K562 (cell line): ENCODE results near the gene ANKRD13D. TPM values are rescaled to one million over a fixed set of nuclear protein-coding genes. Genes with fewer than 3 reads are reported as not detected.
A peak's percentile ranks its signal among the peaks of the same experiment; 100 is the strongest.

ENCODE experiments used
- ATAC-seq: fragments of 200-7000 bp; cut with Tn5 transposase; 3 replicates; pipeline ENCODE4 v1.9.1; 2020; ENCODE audit warnings: moderate library complexity
- BruUV-seq: library from RNA; stranded (reverse); fragments of 400-500 nt; replicated peaks from 2 replicates; lab custom pipeline; 2021; lab: Mats Ljungman, UMichigan
- CTCF ChIA-PET: fragments of 300-600 bp; formaldehyde crosslinking; extraction: SDS; loops from one replicate; lab custom pipeline; 2021; ENCODE audit warnings: low intra/inter-chr PET ratio; lab: Yijun Ruan, JAX
- POLR2A ChIA-PET: fragments of 300-600, 350-650 bp; sonication (Branson Sonifier 250); formaldehyde crosslinking; extraction: SDS; loops from one replicate; lab custom pipeline; 2021; ENCODE audit warnings: antibody characterized with exemption, inconsistent platforms; lab: Yijun Ruan, JAX
- DNase-seq, 4 experiments: peaks; one replicate each; pipeline versions ENCODE4 v3.0.0 to v3.0.0-alpha.2; 2011 to 2018; ENCODE audit warnings: low spot score in 3 of 4, mixed read lengths in 3 of 4; ENCODE audit errors: extremely low read depth in 1 of 4
- FAIRE-seq: peaks from 2 replicates; lab custom pipeline; 2011; peaks lifted over from hg19 to GRCh38; lab: Jason Lieb, UNC
- H2AFZ ChIP-seq: 2 replicates; pipeline ENCODE4 v1.6.0; 2011; ENCODE audit warnings: low read depth, low read length, control low read depth, inconsistent platforms
- H3K27ac ChIP-seq: fragments of 200-600 bp; 3 replicates; pipeline ENCODE4 v1.8.0; 2011; ENCODE audit warnings: low read depth, mild to moderate bottlenecking, control low read depth, inconsistent platforms, low read length, moderate library complexity, mixed read lengths; ENCODE audit errors: extremely low read depth
- H3K27me3 ChIP-seq, 2 experiments: fragments of 300-600 bp in 1 of 2; 2 replicates in 1 of 2; 3 replicates in 1 of 2; pipeline versions ENCODE4 v1.6.0 to v1.8.0; 2011; ENCODE audit warnings: inconsistent platforms in 2 of 2, low read length in 2 of 2, mild to moderate bottlenecking in 1 of 2, mixed read lengths in 1 of 2, moderate library complexity in 1 of 2; ENCODE audit not compliant: control insufficient read depth in 2 of 2, insufficient read depth in 2 of 2
- H3K36me3 ChIP-seq: fragments of 300-600 bp; 3 replicates; pipeline ENCODE4 v1.8.0; 2011; ENCODE audit warnings: mild to moderate bottlenecking, low read length, inconsistent platforms; ENCODE audit not compliant: control insufficient read depth, insufficient read depth
- H3K4me1 ChIP-seq, 2 experiments: fragments of 200-600 bp in 1 of 2; replicated peaks in 1 of 2; 2 replicates in 1 of 2; 3 replicates in 1 of 2; pipeline versions ENCODE4 v1.5.1 to v1.8.0; 2011; ENCODE audit warnings: inconsistent platforms in 2 of 2, low read length in 2 of 2, mild to moderate bottlenecking in 1 of 2, mixed read lengths in 1 of 2, moderate library complexity in 1 of 2; ENCODE audit not compliant: control insufficient read depth in 2 of 2, insufficient read depth in 2 of 2
- H3K4me2 ChIP-seq: 2 replicates; pipeline ENCODE4 v1.6.1; 2011; ENCODE audit warnings: low read length, control low read depth, inconsistent platforms, mixed read lengths; ENCODE audit not compliant: insufficient read depth
- H3K4me3 ChIP-seq: fragments of 200-600 bp; sonication (generic), shearing (Covaris generic); 2 replicates; pipeline ENCODE4 v1.5.1; 2016; ENCODE audit warnings: control low read depth, inconsistent platforms
- H3K79me2 ChIP-seq: fragments of 200-600 bp; 3 replicates; pipeline ENCODE4 v1.8.0; 2011; ENCODE audit warnings: low read length, inconsistent platforms; ENCODE audit not compliant: control insufficient read depth, insufficient read depth
- H3K9ac ChIP-seq, 2 experiments: 2 replicates each; pipeline versions ENCODE4 v1.6.0 to v1.6.1; 2011; ENCODE audit warnings: low read depth in 2 of 2, low read length in 2 of 2, control low read depth in 1 of 2, inconsistent platforms in 1 of 2, mild to moderate bottlenecking in 1 of 2, mixed read lengths in 1 of 2; ENCODE audit not compliant: insufficient read depth in 1 of 2
- H3K9me1 ChIP-seq: one replicate; pipeline ENCODE4 v1.6.0; 2011; ENCODE audit warnings: inconsistent platforms, mild to moderate bottlenecking, low read length, moderate library complexity; ENCODE audit not compliant: control insufficient read depth, insufficient read depth
- H3K9me3 ChIP-seq: replicated peaks from 2 replicates; pipeline ENCODE4 v1.5.1; 2011; ENCODE audit warnings: low read depth, low read length, inconsistent platforms; ENCODE audit not compliant: control insufficient read depth, insufficient read depth
- H4K20me1 ChIP-seq: replicated peaks from 2 replicates; pipeline ENCODE4 v1.6.1; 2011; ENCODE audit warnings: low read length, inconsistent platforms, mixed read lengths; ENCODE audit not compliant: control insufficient read depth, insufficient read depth
- CBFA2T3 ChIP-seq: fragments of 450-650 bp; IDR thresholded peaks from 2 replicates; pipeline ENCODE4 v1.6.1; 2017
- DDX20 ChIP-seq: fragments of 450-650 bp; IDR thresholded peaks from 2 replicates; pipeline ENCODE4 v1.6.1; 2016; ENCODE audit warnings: missing genetic modification characterization, low read depth, mild to moderate bottlenecking, missing compliant biosample characterization, moderate library complexity
- POLR2H ChIP-seq: IDR thresholded peaks from 2 replicates; pipeline ENCODE4 v1.6.1; 2016; ENCODE audit warnings: missing genetic modification characterization, low read depth, mild to moderate bottlenecking, control low read depth, missing compliant biosample characterization, moderate library complexity
- TEAD1 ChIP-seq, 2 experiments: fragments of 450-650 bp in 1 of 2; sonication (generic) in 1 of 2; formaldehyde crosslinking; IDR thresholded peaks; 2 replicates each; pipeline versions ENCODE4 v1.4.0 to v1.8.0; 2020 to 2022; ENCODE audit warnings: mild to moderate bottlenecking in 2 of 2, missing genetic modification reagents in 1 of 2
- TEAD4 ChIP-seq, 2 experiments: sonication (generic) in 1 of 2; formaldehyde crosslinking in 1 of 2; IDR thresholded peaks; 2 replicates each; pipeline versions ENCODE4 v1.6.1 to v1.8.0; 2012 to 2022; ENCODE audit warnings: borderline replicate concordance in 1 of 2, inconsistent platforms in 1 of 2, low read length in 1 of 2, mild to moderate bottlenecking in 1 of 2, missing genetic modification reagents in 1 of 2
- ZBTB12 ChIP-seq: fragments of 250-450 bp; sonication (Bioruptor Pico); IDR thresholded peaks from 2 replicates; pipeline ENCODE4 v1.4.0; 2020
- WGBS: fragments of 100-300 bp; shearing (Covaris generic); methylation state at CpG from one replicate; pipeline ENCODE4 v1.1.6; 2016; ENCODE audit warnings: low coverage, mixed read lengths; ENCODE audit not compliant: insufficient coverage; ENCODE audit errors: missing lambda C conversion rate; 5-methylcytosine and 5-hydroxymethylcytosine counted together
- in situ Hi-C: fragments of 300-500 bp; cut with MboI; formaldehyde crosslinking; loops from 4 replicates; pipeline ENCODE4 v1.15.0; 2018; ENCODE audit warnings: inconsistent platforms, mixed read lengths
- intact Hi-C: fragments of 100-400 bp; cut with micrococcal nuclease; formaldehyde crosslinking; loops from 2 replicates; pipeline ENCODE4 v1.14.2; 2022
- polyA plus RNA-seq, 8 experiments: library from polyadenylated mRNA; depleted of rRNA in 4 of 8; stranded (reverse) in 5 of 8; unstranded in 3 of 8; fragments of >200 nt; fragmentation: Nextera tagmentation in 2 of 8; fragmentation: Illumina TruSeq in 1 of 8; extraction: Ambion mirVana in 2 of 8; extraction: Trizol in 1 of 8; gene quantifications; 2 replicates each; pipeline versions ENCODE4 v1.2.1 to v1.2.3, GENCODE V29; 2011 to 2014; ENCODE audit warnings: inconsistent platforms in 1 of 8, missing spikeins in 1 of 8
- total RNA-seq, 7 experiments: library from RNA; depleted of rRNA in 6 of 7; stranded (reverse); fragments of >200 nt in 6 of 7; fragmentation: Illumina TruSeq in 2 of 7; extraction: Trizol in 2 of 7; gene quantifications; 2 replicates each; pipeline versions ENCODE4 v1.2.1 to v1.2.3, GENCODE V29; 2011 to 2021; ENCODE audit warnings: low replicate concordance in 1 of 7

The ANKRD13D gene
- total and polyA plus RNA-seq, 9 of the 15 experiments (the other 6 are each of a cell fraction or from before 2014, with no cell fraction given), result 0.94 to 40.9 (median 22.4) TPM

GRCh38 chr11:67308031-67308866 lies 19.1 kb downstream of the ANKRD13D start (continued):
- TF ChIP-seq DDX20 (no peak), TEAD1 (CRISPR knock-in tag; IDR thresholded peaks at IDR 0.05) (no peak), ZBTB12 (CRISPR knock-in tag) (no peak)

GRCh38 chr11:67309166-67309565 lies 20.1 kb downstream of the ANKRD13D start:
- Histone ChIP-seq H3K79me2 (no peaks in the 10 kb centered on the region), H3K4me2 (no peak overlapping the region), H3K36me3 (no peaks in the 10 kb centered on the region), H3K9me1 (no peaks in the 10 kb centered on the region), H2AFZ (no peak overlapping the region), H4K20me1 (no peaks in the 10 kb centered on the region), H3K4me3 (no peak overlapping the region), H3K9me3 (no peaks in the 10 kb centered on the region), H3K27ac (no peak overlapping the region), H3K27me3 (no peaks in the 10 kb centered on the region), H3K9ac (peak overlapping the region in 1 of 2 experiments; percentile 79; a peak in 2 of 4 replicates), H3K4me1 (peaks cover 30 to 61% of the 10 kb centered on the region in 2 experiments)
- DNase-seq (no peak), FAIRE-seq (no peak), ATAC-seq (no peak)
- in situ Hi-C loops, result no loop called here
- intact Hi-C loops, result no loop called here
- TF ChIP-seq CBFA2T3, result peak; percentile 16; the same call in 1 of the 2 replicates
- TF ChIP-seq POLR2H, result no peak
- TF ChIP-seq TEAD4 (IDR thresholded peaks at IDR 0.05; ENCODE audit: low read length), result no peak
- no peak for TF ChIP-seq TEAD4 (CRISPR knock-in tag; IDR thresholded peaks at IDR 0.05; ENCODE audit: borderline replicate concordance)
- CTCF ChIA-PET, result no interaction called here
- POLR2A ChIA-PET, result interaction anchor here (1.1 to 1.8 kb wide), 2 partner anchors 17 to 22 kb away, joined by 3 to 4 read pairs; no protein-coding TSS in a partner anchor
- no TSS peak for BruUV-seq
- 89% methylated on average over 10 of the region's 11 CpGs for WGBS
